Fibroblast of gingiva (primary cell): ENCODE data around the gene EPM2A.
"Not testable (repeated sequence)": the region's sequence is repeated elsewhere in the genome, so short reads cannot be mapped to it uniquely, and the experiment has no call there.

Experiments
- DNase-seq: peaks from one replicate; pipeline ENCODE4 v3.0.0-alpha.2; 2011; ENCODE audit warnings: low read depth

EPM2A gene

DNA sequence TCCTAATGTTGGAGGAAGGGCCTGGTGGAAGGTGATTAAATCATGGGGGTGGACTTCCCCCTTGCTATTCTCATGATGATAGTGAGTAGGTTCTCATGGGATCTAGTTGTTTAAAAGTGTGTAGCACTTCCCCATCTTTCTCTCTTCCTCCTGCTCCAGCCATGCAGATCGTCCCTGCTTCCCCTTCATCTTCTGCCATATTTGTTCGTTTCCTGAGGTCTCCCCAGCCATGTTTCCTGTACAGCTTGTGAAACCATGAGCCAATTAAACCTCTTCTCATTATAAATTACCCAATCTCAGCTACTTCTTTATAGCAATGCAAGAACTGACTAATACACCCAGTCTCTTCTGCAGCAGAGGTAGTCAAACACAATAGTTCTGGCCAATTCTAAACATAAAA, 5.4 kb downstream of the EPM2A start:
- DNase-seq = no peak

DNA sequence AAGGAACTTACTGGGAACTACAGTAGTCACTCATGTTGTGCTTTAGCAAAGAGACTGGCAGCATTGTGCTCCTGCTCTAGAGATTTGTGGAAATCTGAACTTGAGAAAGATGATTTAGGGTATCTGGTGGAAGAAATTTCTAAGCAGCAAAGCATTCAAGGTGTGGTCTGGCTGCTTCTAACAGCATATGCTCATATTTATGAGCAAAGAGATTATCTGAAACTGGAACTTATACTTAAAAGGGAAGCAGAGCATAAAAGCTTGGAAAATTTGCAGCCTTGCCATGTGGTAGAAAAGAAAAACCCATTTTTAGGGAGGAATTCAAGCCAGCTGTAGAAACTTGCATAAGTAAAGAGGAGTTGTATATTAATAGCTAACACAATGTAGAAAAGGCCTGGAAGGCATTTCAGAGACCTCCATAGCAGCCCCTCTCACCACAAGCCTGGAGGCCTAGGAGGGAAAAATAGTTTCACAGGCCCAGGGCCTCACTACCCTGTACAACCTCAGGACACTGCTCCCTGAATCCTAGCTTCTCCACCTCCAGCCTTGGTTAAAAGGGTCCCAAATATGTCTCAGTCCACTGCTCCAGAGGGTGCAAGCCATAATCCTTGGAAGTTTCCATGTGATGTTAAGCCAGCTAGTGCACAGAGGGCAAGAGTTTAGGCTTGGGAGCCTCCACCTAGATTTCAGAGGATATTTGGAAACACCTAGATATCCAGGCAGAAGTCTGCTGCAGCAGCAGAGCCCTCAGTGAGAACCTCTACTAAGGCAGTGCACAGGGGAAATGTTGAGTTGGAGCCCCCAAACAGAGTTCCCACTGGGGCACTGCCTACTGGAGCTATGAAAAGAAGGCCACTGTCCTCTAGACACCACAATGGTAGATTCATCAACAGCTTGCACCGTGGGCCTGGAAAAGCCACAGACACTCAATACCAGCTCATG, 6.6 kb downstream of the EPM2A start:
- no peak for DNase-seq

DNA sequence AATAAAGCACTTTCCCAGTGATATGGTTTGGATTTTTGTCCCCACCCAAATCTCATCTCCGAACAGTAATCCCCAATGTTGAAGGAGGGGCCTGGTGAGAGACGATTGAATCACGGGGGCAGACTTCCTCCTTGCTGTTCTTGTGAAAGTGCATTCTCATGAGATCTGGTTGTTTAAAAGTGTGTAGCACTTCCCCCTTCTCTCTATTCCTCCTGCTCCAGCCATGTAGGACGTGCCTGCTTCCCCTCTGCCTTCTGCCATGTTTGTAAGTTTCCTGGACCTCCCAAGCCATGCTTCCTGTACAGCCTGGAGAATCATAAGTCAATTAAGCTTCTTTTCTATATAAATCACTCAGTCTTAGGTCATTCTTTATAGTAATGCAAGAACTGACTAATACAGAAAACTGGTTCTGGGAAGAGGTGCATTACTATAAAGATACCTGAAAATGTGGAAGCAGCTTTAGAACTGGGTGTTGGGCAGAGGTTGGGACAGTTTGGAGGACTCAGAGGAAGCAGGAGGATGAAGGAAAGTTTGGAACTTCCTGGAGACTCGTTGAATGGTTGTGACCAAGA, 7.4 kb downstream of the EPM2A start:
- no peak for DNase-seq

DNA sequence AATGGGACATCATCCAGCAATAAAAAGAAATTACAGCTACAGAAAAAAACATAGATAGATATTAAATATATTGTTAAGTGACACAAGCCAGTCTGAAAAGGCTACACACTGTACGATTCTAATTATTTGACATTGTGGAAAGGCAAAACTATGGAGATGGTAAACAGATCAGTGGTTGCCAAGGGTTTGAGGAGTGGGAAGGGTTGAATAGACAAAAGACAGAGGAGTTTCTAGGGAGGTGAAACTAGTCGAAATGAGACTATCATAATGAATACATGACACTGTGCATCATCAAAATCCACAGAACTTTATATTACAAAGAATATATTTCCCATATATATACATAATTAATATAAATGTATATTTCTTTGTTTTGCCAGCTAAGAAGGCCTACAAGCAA, 9.8 kb downstream of the EPM2A start:
- no peak for DNase-seq

DNA sequence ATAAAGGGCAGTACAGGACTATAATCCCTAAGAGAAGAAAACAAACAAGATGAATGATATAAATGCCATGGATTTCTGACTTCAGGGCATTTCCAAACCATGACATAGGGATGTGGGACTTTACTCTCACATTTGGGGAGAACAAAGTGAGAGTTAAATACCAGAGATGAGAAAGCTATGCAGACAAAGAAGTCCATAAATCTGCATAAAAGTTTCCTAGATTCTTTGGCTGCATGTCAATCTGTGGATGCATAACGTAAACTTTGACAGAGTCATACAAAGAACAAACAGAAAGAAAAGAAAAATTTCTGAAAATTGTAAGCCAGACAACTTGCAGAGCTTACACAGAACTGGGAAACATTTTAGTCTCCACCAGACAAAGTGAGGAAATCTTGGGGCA, 11.7 kb downstream of the EPM2A start:
- no peak for DNase-seq

DNA sequence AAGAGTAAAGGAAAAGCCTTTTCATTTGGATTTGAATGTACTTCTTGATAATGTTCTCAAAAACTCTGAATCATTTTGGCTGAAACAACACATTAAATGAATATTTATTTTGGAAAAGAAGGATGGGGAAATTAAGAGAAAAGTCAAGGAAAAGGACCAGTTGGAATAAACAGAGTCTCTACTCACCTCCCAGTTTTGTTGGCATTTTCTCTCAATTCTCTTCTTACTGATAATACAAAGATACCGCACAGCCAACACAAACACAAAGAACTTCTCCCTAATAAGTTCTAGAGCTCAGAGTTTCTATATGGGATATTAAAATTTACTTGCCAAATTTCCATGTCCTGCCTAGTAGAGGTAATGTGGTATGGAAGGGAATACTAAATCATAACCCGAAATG, 13.1 kb downstream of the EPM2A start:
- DNase-seq = no peak

DNA sequence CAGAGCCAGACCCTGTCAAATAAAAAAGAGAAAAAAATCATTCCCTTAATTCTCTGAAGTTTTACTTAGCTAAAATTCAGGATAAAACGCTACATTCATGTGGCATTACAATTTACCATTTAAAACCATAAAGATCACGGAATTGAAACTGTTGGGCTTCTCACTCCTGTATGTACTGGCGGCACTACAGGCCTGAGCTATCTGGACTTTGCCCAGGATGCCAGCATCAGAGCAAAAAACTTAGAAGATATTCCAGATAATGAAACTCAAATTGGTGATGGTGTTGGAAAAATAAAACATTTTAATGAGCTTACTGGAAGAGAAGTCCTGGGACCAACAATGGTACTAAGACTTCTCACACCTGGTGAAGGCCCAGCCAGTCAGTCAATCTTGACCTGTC, 14.2 kb downstream of the EPM2A start:
- DNase-seq = no peak

DNA sequence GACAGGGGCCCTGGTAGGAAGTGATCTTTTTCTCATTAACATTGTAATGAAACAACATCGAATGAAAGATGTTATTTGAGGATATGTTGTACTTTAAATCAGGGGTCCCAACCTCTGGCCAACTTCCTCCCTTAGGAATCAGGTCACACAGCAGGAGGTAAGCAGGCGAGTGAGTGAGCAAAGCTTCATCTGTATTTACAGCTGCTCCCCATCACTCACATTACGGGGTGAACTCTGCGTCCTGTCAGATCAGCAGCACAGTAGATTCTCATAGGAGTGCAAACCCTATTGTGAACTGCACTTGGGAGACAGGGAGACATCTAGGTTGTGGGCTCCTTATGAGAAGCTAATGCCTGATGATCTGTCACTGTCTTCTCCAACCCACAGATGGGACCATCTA, 19.9 kb downstream of the EPM2A start:
- no peak for DNase-seq

DNA sequence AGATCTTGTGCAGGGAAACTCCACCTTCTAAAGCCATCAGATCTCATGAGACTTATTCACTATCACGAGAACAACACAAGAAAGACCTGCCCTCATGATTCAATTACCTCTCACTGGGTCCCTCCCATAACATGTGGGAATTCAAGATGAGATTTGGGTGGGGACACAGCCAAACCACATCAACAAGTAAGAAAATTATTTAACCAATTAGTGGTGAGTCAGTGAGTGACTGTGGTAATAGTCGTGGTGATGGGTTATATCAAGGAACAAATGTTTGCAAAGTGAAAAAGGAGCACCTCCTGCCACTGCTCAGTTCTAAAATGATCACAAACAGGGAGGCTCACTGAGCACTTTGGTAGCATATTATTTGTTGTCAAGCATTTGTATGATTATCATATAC, 20.6 kb downstream of the EPM2A start:
- DNase-seq = no peak

DNA sequence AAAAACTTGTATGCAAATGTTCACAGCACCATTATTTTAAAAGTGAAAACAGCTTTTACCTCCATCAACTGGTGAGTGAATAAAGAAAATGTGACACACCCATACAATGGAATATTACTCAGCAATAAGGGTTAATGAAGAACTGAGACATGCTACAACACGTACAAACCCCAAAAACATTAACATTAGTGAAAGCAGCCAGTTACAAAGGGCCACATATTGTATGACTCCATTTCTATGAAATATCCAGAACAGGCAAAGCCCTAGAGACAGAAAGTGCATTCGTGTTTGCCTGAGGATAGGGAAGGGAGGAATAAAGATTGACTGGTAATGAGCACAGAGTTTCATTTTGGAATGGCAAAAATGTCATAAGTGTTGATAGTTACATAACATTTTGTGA, 21.5 kb downstream of the EPM2A start:
- DNase-seq = no peak

DNA sequence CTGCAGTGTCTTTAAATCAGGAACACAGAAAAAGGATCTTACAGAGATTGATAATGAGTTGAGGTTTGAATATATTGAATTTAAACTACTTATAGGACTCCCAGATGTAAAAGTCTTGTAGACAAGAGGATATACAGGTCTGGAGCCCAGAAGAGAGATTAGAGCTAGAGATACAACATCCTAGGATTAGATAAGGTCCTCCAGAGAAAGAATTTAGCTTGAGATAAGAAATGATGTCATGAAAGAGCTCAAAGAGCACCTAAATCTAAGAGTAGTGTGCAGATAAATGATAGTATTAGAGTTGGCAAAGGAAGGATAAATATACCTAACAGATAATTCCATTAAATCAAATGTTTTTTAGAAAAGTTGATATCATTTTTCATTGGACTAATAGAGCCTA, 23.9 kb downstream of the EPM2A start:
- DNase-seq = no peak

DNA sequence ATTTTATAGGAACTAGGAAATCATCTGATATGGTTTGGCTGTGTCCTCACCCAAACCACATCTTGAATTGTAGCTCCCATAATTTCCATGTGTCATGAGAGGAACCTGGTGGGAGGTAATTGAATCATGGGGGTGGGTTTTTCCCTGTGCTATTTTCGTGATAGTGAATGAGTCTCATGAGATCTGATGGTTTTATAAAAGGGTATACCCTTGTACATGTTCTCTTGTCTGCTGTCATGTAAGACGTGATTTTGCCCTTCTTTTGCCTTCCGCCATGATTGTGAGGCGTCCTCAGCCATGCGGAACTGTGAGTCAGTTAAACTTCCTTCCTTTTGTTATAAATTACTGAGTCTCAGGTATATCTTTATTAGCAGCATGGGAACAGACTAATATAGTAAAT, 27.9 kb downstream of the EPM2A start:
- DNase-seq = no peak

DNA sequence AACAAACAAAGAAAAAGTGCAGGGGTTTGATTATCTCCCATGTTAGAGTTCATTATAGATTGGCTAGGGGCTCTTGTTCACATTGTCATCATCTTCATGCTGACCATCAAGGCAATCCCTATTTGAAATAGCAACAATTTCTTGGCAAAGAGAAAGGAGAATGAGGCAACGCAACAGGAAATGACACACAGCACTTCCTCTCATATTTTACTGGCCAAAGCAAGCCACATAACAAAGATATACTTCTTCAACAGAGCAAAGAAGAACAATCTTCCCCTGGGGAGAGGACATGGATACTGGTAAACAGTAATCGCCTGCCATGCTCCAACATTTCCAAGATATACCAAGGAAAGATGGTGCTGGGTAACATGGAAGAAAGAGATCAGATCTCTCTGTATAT, 29.8 kb downstream of the EPM2A start:
- DNase-seq = peak; percentile 55

DNA sequence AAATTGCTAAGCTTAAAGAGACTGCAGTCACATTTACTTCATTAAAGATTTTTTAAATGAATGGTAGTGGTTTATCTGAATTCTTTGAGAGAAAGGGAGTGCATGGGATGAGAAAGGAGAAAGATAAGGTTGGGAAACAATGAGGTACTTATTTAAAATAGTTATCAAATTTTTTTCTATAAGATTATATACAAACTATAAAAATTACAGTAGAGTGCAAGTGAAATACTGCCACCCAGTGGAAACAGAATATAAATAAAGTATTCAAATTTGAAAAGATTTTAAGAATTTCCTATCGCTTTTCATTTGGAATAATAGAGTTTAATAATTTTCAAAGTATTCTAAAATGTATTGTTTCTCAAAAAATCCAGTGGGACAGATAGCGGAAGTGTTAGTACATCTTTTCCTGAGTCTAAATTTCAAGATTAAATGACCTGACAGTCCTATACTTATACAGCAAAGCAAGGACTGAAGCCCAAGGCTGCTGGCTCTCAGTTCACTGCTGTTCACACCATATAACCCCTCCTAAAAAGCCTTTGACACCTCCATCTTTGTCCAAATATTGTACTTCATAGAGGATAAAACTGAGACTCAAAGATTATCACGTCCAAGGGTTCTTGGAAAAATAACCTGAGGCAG, 31.1 kb downstream of the EPM2A start:
- peak; percentile 5 for DNase-seq

DNA sequence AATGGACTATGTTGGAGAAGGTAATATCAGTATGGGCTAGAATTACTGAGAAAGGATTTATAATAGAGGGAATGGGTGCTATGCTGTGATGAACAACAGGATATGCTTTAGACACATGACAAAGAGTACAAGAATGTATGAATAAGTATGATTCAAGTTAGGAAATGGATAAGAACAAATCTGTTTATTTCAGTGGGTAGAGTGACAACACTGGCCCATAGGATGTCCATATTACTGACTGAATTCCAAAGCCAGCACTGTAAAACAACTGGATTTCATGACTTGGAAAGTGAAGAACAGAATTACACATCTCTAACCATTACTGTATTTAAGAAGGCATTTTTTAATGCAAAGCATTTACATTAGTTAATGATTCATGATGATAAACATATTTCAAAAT, 35.9 kb downstream of the EPM2A start:
- DNase-seq = peak; percentile 29

DNA sequence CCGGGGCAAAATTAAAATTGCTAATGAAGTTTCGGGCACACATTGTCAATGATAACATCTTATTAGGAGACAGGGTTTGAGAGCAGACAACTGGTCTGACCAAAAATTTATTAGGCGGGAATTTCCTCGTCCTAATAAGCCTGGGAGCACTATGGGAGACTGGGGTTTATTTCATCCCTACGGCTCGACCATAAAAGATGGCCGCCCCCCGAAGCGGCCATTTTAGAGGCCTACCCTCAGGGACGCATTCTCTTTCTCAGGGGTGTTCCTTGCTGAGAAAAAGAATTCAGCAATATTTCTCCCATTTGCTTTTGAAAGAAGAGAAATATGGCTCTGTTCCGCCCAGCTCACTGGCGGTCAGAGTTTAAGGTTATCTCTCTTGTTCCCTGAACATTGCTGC, 37.9 kb downstream of the EPM2A start:
- not testable (repeated sequence) for DNase-seq

DNA sequence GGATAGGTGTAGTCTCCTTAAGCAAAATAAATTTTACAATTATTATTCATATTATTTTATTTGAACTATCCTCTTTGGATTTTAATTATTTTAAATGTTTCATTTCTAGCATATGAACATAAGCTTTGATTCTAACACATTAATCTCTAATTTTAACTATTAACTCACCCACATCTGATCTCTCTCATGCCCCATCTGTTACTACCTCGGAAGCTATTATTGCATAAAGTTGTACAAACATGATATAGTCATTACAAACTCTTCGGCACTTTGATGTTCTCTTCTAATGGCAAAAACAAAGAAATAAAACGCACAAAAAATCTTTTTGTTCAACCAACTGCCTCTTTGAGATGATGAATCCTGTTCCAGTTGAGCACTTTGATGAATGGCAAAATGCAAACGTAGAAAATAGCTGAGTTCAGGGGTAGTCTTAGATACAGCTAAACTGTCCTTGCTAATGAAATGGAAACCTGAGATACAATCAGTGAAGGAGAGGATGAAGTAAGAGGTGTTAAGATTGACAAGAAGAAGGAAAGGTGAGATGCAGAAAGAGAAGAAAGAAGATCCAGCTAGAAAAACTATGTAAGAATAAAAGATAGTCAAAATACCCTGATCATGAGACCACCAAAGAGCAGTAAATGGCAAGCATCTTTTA, 41.1 kb downstream of the EPM2A start:
- no peak for DNase-seq

DNA sequence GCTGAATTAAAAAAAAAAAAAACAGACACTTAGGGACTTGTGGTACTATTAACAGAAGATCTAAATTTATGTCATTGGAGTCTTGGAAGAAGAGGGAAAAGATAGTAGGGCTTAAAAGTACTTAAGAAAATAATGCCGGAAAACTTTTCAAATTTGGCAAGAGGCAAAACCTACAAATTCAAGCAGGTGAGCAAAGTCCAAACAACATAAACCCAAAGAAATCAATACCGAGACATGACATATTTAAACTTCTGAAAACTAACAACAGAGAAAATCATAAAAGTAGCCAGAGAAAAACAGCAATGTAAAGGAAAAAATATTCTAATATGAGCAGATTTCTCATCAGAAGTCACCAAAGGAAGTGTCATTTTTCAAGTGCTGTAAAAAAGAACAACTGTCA, 44.4 kb downstream of the EPM2A start:
- DNase-seq = no peak

DNA sequence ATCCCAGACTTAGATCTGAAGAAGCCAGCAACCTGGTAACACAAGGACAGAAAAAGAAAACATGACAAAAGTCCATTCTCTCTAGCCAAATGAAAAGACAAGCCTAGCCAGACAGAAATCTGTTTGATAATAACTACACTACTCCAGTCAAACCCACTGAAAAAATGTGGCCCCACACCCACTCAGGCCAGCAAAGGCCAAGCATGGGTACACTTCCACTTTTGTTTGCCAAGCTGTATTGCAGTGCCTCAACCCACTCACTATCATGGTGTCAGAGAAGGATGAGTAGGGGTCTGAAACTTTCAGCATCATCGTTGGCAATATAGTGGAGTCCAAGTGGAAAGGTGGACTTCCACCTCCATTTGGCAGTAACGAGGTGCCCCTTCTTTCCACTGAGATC, 45.8 kb downstream of the EPM2A start:
- DNase-seq = no peak

DNA sequence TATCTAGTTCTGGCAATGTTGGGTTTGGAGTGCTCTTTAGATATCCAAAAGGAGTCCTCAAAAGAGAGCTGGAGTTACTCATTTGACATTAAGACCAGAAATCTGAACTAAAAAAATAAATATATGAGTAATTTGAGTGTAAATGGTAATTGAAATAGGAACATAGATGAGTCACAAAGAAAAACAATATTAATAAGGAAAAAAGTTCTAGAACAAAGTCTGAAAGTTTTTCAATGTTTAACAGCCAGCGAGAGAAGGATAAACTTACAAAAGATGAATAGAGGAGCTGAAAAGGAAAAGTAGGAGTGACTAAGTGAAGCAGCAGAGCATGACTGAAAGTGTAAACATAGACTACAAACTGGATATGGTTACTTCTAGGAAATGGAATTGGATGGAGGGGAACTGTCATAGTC, 46.8 kb downstream of the EPM2A start:
- peak; percentile 77 for DNase-seq

DNA sequence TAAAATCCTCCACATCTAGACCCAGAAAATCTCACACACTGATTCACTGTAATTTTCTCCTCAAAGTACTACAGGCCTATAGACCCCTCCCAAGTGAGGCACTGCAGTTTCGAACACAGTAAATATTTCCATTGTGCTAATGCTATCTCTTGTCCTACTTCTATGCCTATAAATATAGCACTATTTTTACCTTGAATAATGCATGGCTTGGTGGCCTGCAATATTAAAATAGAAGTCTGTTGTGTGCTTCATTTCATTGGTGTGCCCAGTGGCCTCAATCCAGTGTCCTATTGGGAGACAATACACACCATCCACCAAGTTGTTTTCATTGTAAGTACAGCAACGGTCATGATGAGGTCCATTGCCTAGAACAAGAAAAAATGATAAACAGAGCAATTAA, 49.4 kb downstream of the EPM2A start:
- no peak for DNase-seq

DNA sequence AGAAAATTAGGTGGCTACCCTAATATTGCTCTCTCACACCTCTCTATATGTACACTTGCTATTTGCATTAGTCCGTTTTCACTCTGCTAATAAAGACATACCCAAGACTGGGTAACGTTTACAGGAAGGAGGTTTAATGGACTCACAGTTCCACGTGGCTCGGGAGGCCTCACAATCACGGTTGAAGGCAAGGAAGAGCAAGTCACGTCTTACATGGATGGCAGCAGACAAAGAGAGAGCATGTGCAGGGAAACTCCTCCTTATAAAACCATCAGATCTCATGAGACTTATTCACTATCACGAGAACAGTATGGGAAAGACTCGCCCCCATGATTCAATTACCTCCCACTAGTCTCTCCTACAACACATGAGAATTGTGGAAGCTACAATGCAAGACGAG, 53.4 kb downstream of the EPM2A start:
- no peak for DNase-seq

DNA sequence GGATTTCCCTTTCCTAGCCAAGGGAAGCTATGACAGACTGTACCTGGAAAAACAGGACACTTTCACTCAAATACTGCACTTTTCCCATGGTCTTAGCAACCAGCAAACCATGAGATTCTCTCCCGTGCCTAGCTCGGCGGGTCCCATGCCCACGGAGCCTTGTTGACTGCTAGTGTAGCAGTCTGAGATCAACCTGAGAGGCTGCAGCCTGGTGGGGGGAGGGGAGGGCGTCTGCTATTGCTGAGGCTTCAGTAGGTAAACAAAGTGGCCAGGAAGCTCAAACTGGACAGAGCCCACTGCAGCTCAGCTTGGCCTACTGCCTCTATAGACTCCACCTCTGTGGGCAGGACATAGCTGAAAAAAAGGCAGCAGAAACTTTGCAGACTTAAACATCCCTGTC, 61.8 kb downstream of the EPM2A start:
- no peak for DNase-seq
